HEK293 (cell line): ENCODE data around the gene NAV2.

Experiments
- CTCF ChIA-PET: fragments of 350-600 bp; formaldehyde crosslinking; extraction: SDS; loops from one replicate; lab custom pipeline; 2021; ENCODE audit warnings: antibody characterized with exemption; lab: Yijun Ruan, JAX
- POLR2A ChIA-PET: fragments of 300-600 bp; formaldehyde crosslinking; extraction: SDS; loops from one replicate; lab custom pipeline; 2020; ENCODE audit warnings: antibody characterized with exemption, inconsistent platforms; lab: Yijun Ruan, JAX
- H3K27ac ChIP-seq: fragments of 200-500 bp; sonication (Bioruptor generic); 2 replicates; pipeline ENCODE4 v1.5.1; 2014; ENCODE audit warnings: low read depth, low read length, control low read depth, inconsistent platforms; ENCODE audit errors: extremely low read depth
- H3K36me3 ChIP-seq, 2 experiments: fragments of 200-500 bp in 1 of 2; sonication (Bioruptor generic) in 1 of 2; 1 replicate in 1 of 2; 2 replicates in 1 of 2; pipeline ENCODE4 v1.5.1; 2014 to 2017; ENCODE audit warnings: inconsistent platforms in 2 of 2, low read length in 2 of 2; ENCODE audit not compliant: control insufficient read depth in 2 of 2, insufficient read depth in 1 of 2
- H3K4me1 ChIP-seq: fragments of 200-500 bp; sonication (Bioruptor generic); 2 replicates; pipeline ENCODE4 v1.5.1; 2014; ENCODE audit warnings: mild to moderate bottlenecking, low read length, inconsistent platforms; ENCODE audit not compliant: control insufficient read depth, insufficient read depth
- H3K4me3 ChIP-seq: 2 replicates; pipeline ENCODE4 v1.5.1; 2011; ENCODE audit warnings: low read depth, mild to moderate bottlenecking, control low read depth, low read length, moderate library complexity
- H3K9me3 ChIP-seq: fragments of 200-500 bp; sonication (Bioruptor generic); 2 replicates; pipeline ENCODE4 v1.5.1; 2014; ENCODE audit warnings: low read depth, low read length, inconsistent platforms; ENCODE audit not compliant: control insufficient read depth, insufficient read depth
- AEBP2 ChIP-seq: fragments of 450-650 bp; formaldehyde crosslinking; IDR thresholded peaks from 2 replicates; pipeline ENCODE4 v1.5.1; 2016; ENCODE audit warnings: missing biosample characterization, missing genetic modification characterization, borderline replicate concordance
- BCL6B ChIP-seq: fragments of 450-650 bp; formaldehyde crosslinking; IDR thresholded peaks from 2 replicates; pipeline ENCODE4 v1.5.1; 2017; ENCODE audit warnings: missing biosample characterization, missing genetic modification characterization
- FEZF1 ChIP-seq: fragments of 450-650 bp; formaldehyde crosslinking; IDR thresholded peaks from 2 replicates; pipeline ENCODE4 v1.5.1; 2016; ENCODE audit warnings: missing biosample characterization, missing genetic modification characterization
- HIC1 ChIP-seq: fragments of 450-650 bp; formaldehyde crosslinking; IDR thresholded peaks from 2 replicates; pipeline ENCODE4 v1.5.1; 2016; ENCODE audit warnings: missing biosample characterization, missing genetic modification characterization
- HOXA7 ChIP-seq: sonication (generic); formaldehyde crosslinking; IDR thresholded peaks from 2 replicates; pipeline ENCODE4 v1.8.1; 2022; ENCODE audit warnings: missing genetic modification reagents, borderline replicate concordance
- KLF7 ChIP-seq: fragments of 450-650 bp; formaldehyde crosslinking; IDR thresholded peaks from 2 replicates; pipeline ENCODE4 v1.5.1; 2016; ENCODE audit warnings: missing biosample characterization, missing genetic modification characterization, borderline replicate concordance
- MEIS1 ChIP-seq: sonication (generic); formaldehyde crosslinking; IDR thresholded peaks from 2 replicates; pipeline ENCODE4 v1.8.1; 2022; ENCODE audit warnings: missing genetic modification reagents, mild to moderate bottlenecking, borderline replicate concordance
- MZF1 ChIP-seq: fragments of 450-650 bp; formaldehyde crosslinking; IDR thresholded peaks from 2 replicates; pipeline ENCODE4 v1.5.1; 2017; ENCODE audit warnings: missing biosample characterization, missing genetic modification characterization, borderline replicate concordance
- SCRT1 ChIP-seq: fragments of 450-650 bp; formaldehyde crosslinking; IDR thresholded peaks from 2 replicates; pipeline ENCODE4 v1.5.1; 2016; ENCODE audit warnings: missing biosample characterization, missing genetic modification characterization, borderline replicate concordance
- TRIM28 ChIP-seq: IDR thresholded peaks from 2 replicates; pipeline ENCODE4 v1.6.1; 2011; ENCODE audit warnings: low read length, control low read depth, borderline replicate concordance
- ZFHX2 ChIP-seq: fragments of 450-650 bp; formaldehyde crosslinking; conservative IDR thresholded peaks from 2 replicates; pipeline ENCODE4 v1.5.1; 2016; ENCODE audit warnings: missing biosample characterization, missing genetic modification characterization
- ZNF211 ChIP-seq: fragments of 450-650 bp; formaldehyde crosslinking; IDR thresholded peaks from 2 replicates; pipeline ENCODE4 v1.5.1; 2016; ENCODE audit warnings: low read depth, missing biosample characterization, missing genetic modification characterization
- ZNF214 ChIP-seq: fragments of 450-650 bp; formaldehyde crosslinking; IDR thresholded peaks from 2 replicates; pipeline ENCODE4 v1.5.1; 2017; ENCODE audit warnings: missing biosample characterization, mild to moderate bottlenecking, missing genetic modification characterization, borderline replicate concordance
- ZNF292 ChIP-seq: fragments of 450-650 bp; formaldehyde crosslinking; IDR thresholded peaks from 2 replicates; pipeline ENCODE4 v1.5.1; 2016; ENCODE audit warnings: low read depth, missing biosample characterization, missing genetic modification characterization, borderline replicate concordance
- ZNF398 ChIP-seq: fragments of 450-650 bp; formaldehyde crosslinking; IDR thresholded peaks from 2 replicates; pipeline ENCODE4 v1.5.1; 2017; ENCODE audit warnings: missing biosample characterization, missing genetic modification characterization
- ZNF513 ChIP-seq: fragments of 450-650 bp; IDR thresholded peaks from 2 replicates; pipeline ENCODE4 v1.5.1; 2018; ENCODE audit warnings: missing biosample characterization, missing genetic modification characterization
- ZNF521 ChIP-seq: fragments of 450-650 bp; formaldehyde crosslinking; IDR thresholded peaks from 2 replicates; pipeline ENCODE4 v1.5.1; 2017; ENCODE audit warnings: missing biosample characterization, mild to moderate bottlenecking, missing genetic modification characterization
- ZNF571 ChIP-seq: fragments of 450-650 bp; formaldehyde crosslinking; IDR thresholded peaks from 2 replicates; pipeline ENCODE4 v1.5.0; 2017; ENCODE audit warnings: missing biosample characterization, missing genetic modification characterization
- ZNF623 ChIP-seq: fragments of 450-650 bp; formaldehyde crosslinking; IDR thresholded peaks from 2 replicates; pipeline ENCODE4 v1.5.1; 2016; ENCODE audit warnings: missing biosample characterization, missing genetic modification characterization
- ZNF626 ChIP-seq: fragments of 450-650 bp; sonication (Bioruptor Pico); formaldehyde crosslinking; IDR thresholded peaks from 2 replicates; pipeline ENCODE4 v1.5.1; 2018; ENCODE audit warnings: missing biosample characterization, missing genetic modification characterization, inconsistent platforms
- ZNF792 ChIP-seq: fragments of 450-650 bp; formaldehyde crosslinking; IDR thresholded peaks from 2 replicates; pipeline ENCODE4 v1.5.1; 2016; ENCODE audit warnings: missing biosample characterization, missing genetic modification characterization
- ZNF837 ChIP-seq: fragments of 450-650 bp; formaldehyde crosslinking; IDR thresholded peaks from 2 replicates; pipeline ENCODE4 v1.5.1; 2016; ENCODE audit warnings: missing biosample characterization, missing genetic modification characterization
- ZNF843 ChIP-seq: fragments of 450-650 bp; formaldehyde crosslinking; IDR thresholded peaks from 2 replicates; pipeline ENCODE4 v1.5.1; 2016; ENCODE audit warnings: missing biosample characterization, missing genetic modification characterization

The NAV2 gene

GRCh38 chr11:20047769-20048154 is 335.1 kb downstream of the NAV2 start:
- ChIA-PET CTCF (interaction anchor here (1.1 kb wide), 1 partner anchor 9 kb away, joined by 3 read pairs; no protein-coding TSS in a partner anchor), POLR2A (no interaction called here)
- H3K4me3 ChIP-seq: no peak overlapping the region
- peaks cover 0 to 33% of the 10 kb centered on the region in 2 experiments; a peak in 1 of 3 replicates for H3K36me3 ChIP-seq
- H3K9me3 ChIP-seq: no peaks in the 10 kb centered on the region
- no peak overlapping the region for H3K27ac ChIP-seq
- TF ChIP-seq ZNF211 (tag by site-specific recombination): no peak
- no peak for TF ChIP-seq ZNF843 (tag by site-specific recombination)
- no peak for TF ChIP-seq ZFHX2 (tag by site-specific recombination)
- no peak for TF ChIP-seq AEBP2 (tag by site-specific recombination)
- TF ChIP-seq SCRT1 (tag by site-specific recombination): no peak
- TF ChIP-seq ZNF837 (tag by site-specific recombination): no peak
- no peak for TF ChIP-seq KLF7 (tag by site-specific recombination)
- no peaks in the 10 kb centered on the region for H3K4me1 ChIP-seq

- no peak overlapping the region for H3K4me3 ChIP-seq
- POLR2A ChIA-PET: no interaction called here
- H3K9me3 ChIP-seq: no peaks in the 10 kb centered on the region
- no peak overlapping the region for H3K27ac ChIP-seq
- peaks cover 0 to 33% of the 10 kb centered on the region in 2 experiments; a peak in 1 of 3 replicates for H3K36me3 ChIP-seq
- CTCF ChIA-PET: interaction anchor here (1.1 kb wide), 1 partner anchor 9 kb away, joined by 3 read pairs; no protein-coding TSS in a partner anchor
- no peaks in the 10 kb centered on the region for H3K4me1 ChIP-seq
- TF ChIP-seq ZNF792 (no peak), TRIM28 (no peak), HIC1 (tag by site-specific recombination) (no peak), BCL6B (tag by site-specific recombination) (no peak), MEIS1 (CRISPR knock-in tag) (no peak), ZNF626 (tag by site-specific recombination) (no peak), MZF1 (no peak), HOXA7 (CRISPR knock-in tag) (no peak), ZNF571 (tag by site-specific recombination) (no peak), ZNF843 (tag by site-specific recombination) (no peak), ZNF521 (no peak), FEZF1 (tag by site-specific recombination) (no peak), ZNF214 (tag by site-specific recombination) (no peak), ZNF513 (tag by site-specific recombination) (no peak), ZNF292 (tag by site-specific recombination) (no peak), ZNF211 (tag by site-specific recombination) (no peak), ZNF623 (tag by site-specific recombination) (no peak), ZNF398 (no peak)
Measured at GRCh38 chr11:20048246-20048645, 335.6 kb downstream of the NAV2 start.
